Loucy (cell line): Measurements from ENCODE around the gene CCDC33.

Experiments
- EZH2phosphoT487 ChIP-seq: fragments of 200-600 bp; IDR thresholded peaks from 2 replicates; pipeline ENCODE4 v1.6.1; 2018; ENCODE audit warnings: antibody characterized with exemption, mild to moderate bottlenecking, moderate library complexity, borderline replicate concordance
- TF ChIP-seq, protein P1 (sequence below): fragments of 200-600 bp; sonication (generic); conservative IDR thresholded peaks from 2 replicates; pipeline ENCODE4 v1.5.1; 2014; ENCODE audit warnings: mild to moderate bottlenecking, antibody characterized with exemption, low read length

DNA sequence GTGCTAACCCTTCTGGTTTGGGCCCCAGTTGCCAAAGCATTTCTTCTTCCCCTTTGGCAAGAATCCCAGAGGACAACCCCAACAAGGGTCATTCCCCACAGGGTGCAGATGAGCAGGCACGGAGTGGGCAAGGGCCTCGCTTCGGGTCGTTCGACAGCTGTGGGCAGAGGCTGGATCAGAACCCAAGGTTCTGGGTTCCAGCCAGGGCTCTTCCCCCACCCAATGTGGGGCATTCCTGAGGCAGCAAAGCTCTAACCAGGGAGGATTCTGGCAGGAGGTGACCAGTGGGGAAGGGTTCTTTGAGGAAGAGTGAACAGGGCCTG, 83.0 kb downstream of the CCDC33 start:
- TF ChIP-seq, protein P1, sequence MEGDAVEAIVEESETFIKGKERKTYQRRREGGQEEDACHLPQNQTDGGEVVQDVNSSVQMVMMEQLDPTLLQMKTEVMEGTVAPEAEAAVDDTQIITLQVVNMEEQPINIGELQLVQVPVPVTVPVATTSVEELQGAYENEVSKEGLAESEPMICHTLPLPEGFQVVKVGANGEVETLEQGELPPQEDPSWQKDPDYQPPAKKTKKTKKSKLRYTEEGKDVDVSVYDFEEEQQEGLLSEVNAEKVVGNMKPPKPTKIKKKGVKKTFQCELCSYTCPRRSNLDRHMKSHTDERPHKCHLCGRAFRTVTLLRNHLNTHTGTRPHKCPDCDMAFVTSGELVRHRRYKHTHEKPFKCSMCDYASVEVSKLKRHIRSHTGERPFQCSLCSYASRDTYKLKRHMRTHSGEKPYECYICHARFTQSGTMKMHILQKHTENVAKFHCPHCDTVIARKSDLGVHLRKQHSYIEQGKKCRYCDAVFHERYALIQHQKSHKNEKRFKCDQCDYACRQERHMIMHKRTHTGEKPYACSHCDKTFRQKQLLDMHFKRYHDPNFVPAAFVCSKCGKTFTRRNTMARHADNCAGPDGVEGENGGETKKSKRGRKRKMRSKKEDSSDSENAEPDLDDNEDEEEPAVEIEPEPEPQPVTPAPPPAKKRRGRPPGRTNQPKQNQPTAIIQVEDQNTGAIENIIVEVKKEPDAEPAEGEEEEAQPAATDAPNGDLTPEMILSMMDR, result no peak
- no peak for TF ChIP-seq EZH2phosphoT487
